Stomach smooth muscle (tissue), 2 donors: Measurements from ENCODE around the gene PIGU.

ENCODE experiments used
- H3K27ac ChIP-seq: one replicate; pipeline ENCODE4 v1.7.0; 2013; ENCODE audit warnings: mild to moderate bottlenecking, low read length, inconsistent platforms
- H3K27me3 ChIP-seq, 2 donors: one replicate each; pipeline ENCODE4 v1.7.0; 2013; ENCODE audit warnings: low read length in 2 of 2; ENCODE audit not compliant: insufficient read depth in 2 of 2, control insufficient read depth in 1 of 2
- H3K36me3 ChIP-seq, 2 donors: one replicate each; pipeline ENCODE4 v1.7.0; 2013; ENCODE audit warnings: low read length in 2 of 2; ENCODE audit not compliant: control insufficient read depth in 2 of 2, insufficient read depth in 2 of 2
- H3K4me1 ChIP-seq: one replicate; pipeline ENCODE4 v1.7.0; 2013; ENCODE audit warnings: low read length; ENCODE audit not compliant: control insufficient read depth, insufficient read depth
- H3K4me3 ChIP-seq, 2 donors: one replicate each; pipeline ENCODE4 v1.7.0; 2013; ENCODE audit warnings: low read length in 2 of 2
- H3K9ac ChIP-seq, 2 donors: one replicate each; pipeline ENCODE4 v1.7.0; 2013; ENCODE audit warnings: low read length in 2 of 2, mild to moderate bottlenecking in 1 of 2
- H3K9me3 ChIP-seq, 2 donors: one replicate each; pipeline ENCODE4 v1.7.0; 2013; ENCODE audit warnings: low read length in 2 of 2; ENCODE audit not compliant: control insufficient read depth in 2 of 2
- donor health status: healthy.
- donor health status: Pancreatic carcinoma.

PIGU gene

GRCh38 chr20:34549291-34549928 lies 127.5 kb downstream of the PIGU start:
- Histone ChIP-seq H3K4me1 (peaks cover 8% of the 10 kb centered on the region), H3K27ac (no peak overlapping the region), H3K9ac (no peak overlapping the region), H3K4me3 (no peak overlapping the region), H3K36me3 (no peaks in the 10 kb centered on the region), H3K27me3 (no peaks in the 10 kb centered on the region), H3K9me3 (no peaks in the 10 kb centered on the region)

GRCh38 chr20:34547844-34548613 lies 128.9 kb downstream of the PIGU start:
- no peaks in the 10 kb centered on the region for H3K27me3 ChIP-seq
- peaks cover 2% of the 10 kb centered on the region for H3K4me1 ChIP-seq
- H3K36me3 ChIP-seq, result no peaks in the 10 kb centered on the region
- H3K4me3 ChIP-seq, result no peak overlapping the region
- no peak overlapping the region for H3K27ac ChIP-seq
- no peak overlapping the region for H3K9ac ChIP-seq
- H3K9me3 ChIP-seq, result no peaks in the 10 kb centered on the region

- H3K27ac ChIP-seq, result no peak overlapping the region
- H3K9ac ChIP-seq, result no peak overlapping the region
- H3K27me3 ChIP-seq, result no peaks in the 10 kb centered on the region
- peaks cover 3 to 5% of the 10 kb centered on the region in 2 donors for H3K36me3 ChIP-seq
- H3K4me1 ChIP-seq, result peaks cover 2% of the 10 kb centered on the region
- no peaks in the 10 kb centered on the region for H3K9me3 ChIP-seq
- H3K4me3 ChIP-seq, result no peak overlapping the region
These were observed 130.1 kb downstream of the PIGU start for GRCh38 chr20:34546751-34547181.

GRCh38 chr20:34544109-34544796 lies 132.6 kb downstream of the PIGU start:
- H3K27me3 ChIP-seq, result no peaks in the 10 kb centered on the region
- no peak overlapping the region for H3K27ac ChIP-seq
- no peaks in the 10 kb centered on the region for H3K9me3 ChIP-seq
- H3K4me3 ChIP-seq, result peak overlapping the region in 1 of 2 donors; percentile 22
- peaks cover 2% of the 10 kb centered on the region for H3K4me1 ChIP-seq
- H3K36me3 ChIP-seq, result peaks cover 14 to 20% of the 10 kb centered on the region in 2 donors
- H3K9ac ChIP-seq, result no peak overlapping the region

- Histone ChIP-seq H3K36me3 (peaks cover 14 to 22% of the 10 kb centered on the region in 2 donors), H3K4me1 (peaks cover 2% of the 10 kb centered on the region), H3K27me3 (no peaks in the 10 kb centered on the region), H3K27ac (no peak overlapping the region), H3K4me3 (no peak overlapping the region), H3K9me3 (no peaks in the 10 kb centered on the region), H3K9ac (no peak overlapping the region)
These were observed 133.3 kb downstream of the PIGU start for GRCh38 chr20:34543463-34544056.

- H3K36me3 ChIP-seq, result peaks cover 17 to 25% of the 10 kb centered on the region in 2 donors
These were observed 134.5 kb downstream of the PIGU start for GRCh38 chr20:34542439-34542838.

GRCh38 chr20:34541917-34542316 lies 135.0 kb downstream of the PIGU start:
- H3K36me3 ChIP-seq, result peaks cover 23 to 30% of the 10 kb centered on the region in 2 donors
- no peaks in the 10 kb centered on the region for H3K27me3 ChIP-seq
- H3K4me1 ChIP-seq, result peaks cover 2% of the 10 kb centered on the region
- H3K4me3 ChIP-seq, result no peak overlapping the region
- no peak overlapping the region for H3K9ac ChIP-seq
- no peaks in the 10 kb centered on the region for H3K9me3 ChIP-seq
- no peak overlapping the region for H3K27ac ChIP-seq

More at GRCh38 chr20:34542439-34542838, 134.5 kb downstream of the PIGU start:
- Histone ChIP-seq H3K4me3 (no peak overlapping the region), H3K27ac (no peak overlapping the region), H3K4me1 (peaks cover 2% of the 10 kb centered on the region), H3K9ac (no peak overlapping the region), H3K9me3 (no peaks in the 10 kb centered on the region), H3K27me3 (no peaks in the 10 kb centered on the region)

- H3K27me3 ChIP-seq, result no peaks in the 10 kb centered on the region
- H3K4me1 ChIP-seq, result peaks cover 2% of the 10 kb centered on the region
- H3K4me3 ChIP-seq, result no peak overlapping the region
- no peak overlapping the region for H3K27ac ChIP-seq
- no peaks in the 10 kb centered on the region for H3K9me3 ChIP-seq
- H3K36me3 ChIP-seq, result peaks cover 26 to 34% of the 10 kb centered on the region in 2 donors
- H3K9ac ChIP-seq, result no peak overlapping the region
These were observed 135.5 kb downstream of the PIGU start for GRCh38 chr20:34541264-34541901.

- H3K36me3 ChIP-seq, result peaks cover 32 to 40% of the 10 kb centered on the region in 2 donors
These were observed 136.2 kb downstream of the PIGU start for GRCh38 chr20:34540596-34541263.

GRCh38 chr20:34539756-34540155 lies 137.1 kb downstream of the PIGU start:
- Histone ChIP-seq H3K36me3 (peaks cover 41 to 49% of the 10 kb centered on the region in 2 donors), H3K27ac (no peak overlapping the region), H3K4me3 (no peak overlapping the region), H3K27me3 (no peaks in the 10 kb centered on the region), H3K9ac (no peak overlapping the region), H3K9me3 (no peaks in the 10 kb centered on the region), H3K4me1 (peaks cover 2% of the 10 kb centered on the region)

More at GRCh38 chr20:34540596-34541263, 136.2 kb downstream of the PIGU start:
- Histone ChIP-seq H3K4me1 (peaks cover 2% of the 10 kb centered on the region), H3K4me3 (no peak overlapping the region), H3K9me3 (no peaks in the 10 kb centered on the region), H3K9ac (no peak overlapping the region), H3K27me3 (no peaks in the 10 kb centered on the region), H3K27ac (no peak overlapping the region)
